Adrenal gland (tissue), 5 donors: ENCODE results near the gene PCDHGB1.

ENCODE experiments used
- CTCF ChIP-seq, 6 experiments: fragments of 450-650 bp in 4 of 6; fragments of 200-600 bp in 2 of 6; sonication (generic) in 1 of 6; IDR thresholded peaks; 1 replicate in 5 of 6; 2 replicates in 1 of 6; pipeline versions ENCODE4 v1.5.1 to v1.8.0; 2016 to 2021; ENCODE audit warnings: antibody characterized with exemption in 6 of 6, mild to moderate bottlenecking in 2 of 6, moderate library complexity in 1 of 6
- POLR2A ChIP-seq, 2 donors: fragments of 450-650 bp; IDR thresholded peaks; one replicate each; pipeline ENCODE4 v1.6.1; 2017; ENCODE audit warnings: antibody characterized with exemption in 2 of 2, mild to moderate bottlenecking in 2 of 2, moderate library complexity in 1 of 2
- donor health status: DM: no; HTN: no; CAD: no.

- TF ChIP-seq CTCF (IDR thresholded peaks at IDR 0.05) (peak in 4 of 6 experiments; percentile 11 to 30 (median 24)), POLR2A (IDR thresholded peaks at IDR 0.05) (no peak)
Observed at GRCh38 chr5:141373673-141374317, 23.9 kb downstream of the PCDHGB1 start, which contains the start of gene PCDHGA6.
